ENCODE results near the gene STRN3.
"Not testable (repeated sequence)": the region's sequence is repeated elsewhere in the genome, so short reads cannot be mapped to it uniquely, and the experiment has no call there.

The STRN3 gene

GRCh38 chr14:30903285-30904124, 122.7 kb downstream of the STRN3 start:
- FAIRE-seq, result no peak
- DNase-seq (ENCODE audit: insufficient read length, low spot score), result no peak
- TF ChIP-seq TAF1 (IDR thresholded peaks at IDR 0.05; ENCODE audit: low read depth, low read length) (no peak), SPI1 (IDR thresholded peaks at IDR 0.05; ENCODE audit: low read depth, low read length) (no peak)

- DNase-seq (ENCODE audit: insufficient read length, low spot score); FAIRE-seq: not testable (repeated sequence)
Measured at GRCh38 chr14:30897121-30897520, 129.1 kb downstream of the STRN3 start.

- TF ChIP-seq PAX5 (IDR thresholded peaks at IDR 0.05; ENCODE audit: insufficient read depth, low read length, severe bottlenecking) (no peak), TAF1 (IDR thresholded peaks at IDR 0.05; ENCODE audit: low read depth, low read length) (no peak)
- no peak for DNase-seq (ENCODE audit: insufficient read length, low spot score)
- no peak for FAIRE-seq
Measured at GRCh38 chr14:30896435-30896834, 129.7 kb downstream of the STRN3 start.

- DNase-seq (ENCODE audit: insufficient read length, low spot score) (no peak), FAIRE-seq (no peak)
- no peak for TF ChIP-seq PAX5 (IDR thresholded peaks at IDR 0.05; ENCODE audit: insufficient read depth, low read length, severe bottlenecking)
- TF ChIP-seq SPI1 (IDR thresholded peaks at IDR 0.05; ENCODE audit: low read depth, low read length), result no peak
- no peak for TF ChIP-seq POLR2AphosphoS5 (IDR thresholded peaks at IDR 0.05; ENCODE audit: low read depth, low read length)
- TF ChIP-seq POLR2A (IDR thresholded peaks at IDR 0.05; ENCODE audit: low read depth, low read length), result no peak
Measured at GRCh38 chr14:30894923-30895515, 131.2 kb downstream of the STRN3 start.

- FAIRE-seq, result no peak
- no peak for DNase-seq (ENCODE audit: insufficient read length, low spot score)
- TF ChIP-seq TAF1 (IDR thresholded peaks at IDR 0.05; ENCODE audit: low read depth, low read length) (no peak), PAX5 (IDR thresholded peaks at IDR 0.05; ENCODE audit: insufficient read depth, low read length, severe bottlenecking) (no peak), POU2F2 (IDR thresholded peaks at IDR 0.05; ENCODE audit: low read depth, low read length) (no peak), SPI1 (IDR thresholded peaks at IDR 0.05; ENCODE audit: low read depth, low read length) (no peak), POLR2A (IDR thresholded peaks at IDR 0.05; ENCODE audit: low read depth, low read length) (no peak), POLR2AphosphoS5 (IDR thresholded peaks at IDR 0.05; ENCODE audit: low read depth, low read length) (no peak)
Measured at GRCh38 chr14:30893819-30894218, 132.4 kb downstream of the STRN3 start.

GRCh38 chr14:30889244-30889594, 137.0 kb downstream of the STRN3 start:
- TF ChIP-seq POLR2A (IDR thresholded peaks at IDR 0.05; ENCODE audit: low read depth, low read length), result no peak
- no peak for TF ChIP-seq TAF1 (IDR thresholded peaks at IDR 0.05; ENCODE audit: low read depth, low read length)
- no peak for DNase-seq (ENCODE audit: insufficient read length, low spot score)
- no peak for FAIRE-seq

GRCh38 chr14:30888480-30889243, 137.5 kb downstream of the STRN3 start:
- DNase-seq (ENCODE audit: insufficient read length, low spot score) (no peak), FAIRE-seq (no peak)
- TF ChIP-seq PAX5 (IDR thresholded peaks at IDR 0.05; ENCODE audit: insufficient read depth, low read length, severe bottlenecking) (no peak), POLR2AphosphoS5 (IDR thresholded peaks at IDR 0.05; ENCODE audit: low read depth, low read length) (no peak), SPI1 (IDR thresholded peaks at IDR 0.05; ENCODE audit: low read depth, low read length) (no peak)

GRCh38 chr14:30885840-30886740, 140.1 kb downstream of the STRN3 start:
- DNase-seq (ENCODE audit: insufficient read length, low spot score) (no peak), FAIRE-seq (no peak)
- TF ChIP-seq SPI1 (IDR thresholded peaks at IDR 0.05; ENCODE audit: low read depth, low read length), result no peak
- no peak for TF ChIP-seq POLR2A (IDR thresholded peaks at IDR 0.05; ENCODE audit: low read depth, low read length)
- TF ChIP-seq TAF1 (IDR thresholded peaks at IDR 0.05; ENCODE audit: low read depth, low read length), result no peak
- TF ChIP-seq POLR2AphosphoS5 (IDR thresholded peaks at IDR 0.05; ENCODE audit: low read depth, low read length), result no peak
- TF ChIP-seq POU2F2 (IDR thresholded peaks at IDR 0.05; ENCODE audit: low read depth, low read length), result no peak
- TF ChIP-seq PAX5 (IDR thresholded peaks at IDR 0.05; ENCODE audit: insufficient read depth, low read length, severe bottlenecking), result no peak

GRCh38 chr14:30884901-30885300, 141.3 kb downstream of the STRN3 start:
- DNase-seq (ENCODE audit: insufficient read length, low spot score) (no peak), FAIRE-seq (no peak)
- TF ChIP-seq POLR2AphosphoS5 (IDR thresholded peaks at IDR 0.05; ENCODE audit: low read depth, low read length) (no peak), SPI1 (IDR thresholded peaks at IDR 0.05; ENCODE audit: low read depth, low read length) (no peak), POU2F2 (IDR thresholded peaks at IDR 0.05; ENCODE audit: low read depth, low read length) (no peak), TAF1 (IDR thresholded peaks at IDR 0.05; ENCODE audit: low read depth, low read length) (no peak), PAX5 (IDR thresholded peaks at IDR 0.05; ENCODE audit: insufficient read depth, low read length, severe bottlenecking) (no peak), POLR2A (IDR thresholded peaks at IDR 0.05; ENCODE audit: low read depth, low read length) (no peak)

All from GM12891 (cell line).